IPS-20b (cell line): ENCODE measurements around the gene RHOBTB1.

Experiments
- H3K27ac ChIP-seq: one replicate; pipeline ENCODE4 v1.5.1; 2013; ENCODE audit warnings: low read length
- H3K27me3 ChIP-seq: 2 replicates; pipeline ENCODE4 v1.6.1; 2013; ENCODE audit warnings: mild to moderate bottlenecking, low read length, inconsistent platforms; ENCODE audit not compliant: insufficient read depth
- H3K36me3 ChIP-seq: 2 replicates; pipeline ENCODE4 v1.6.1; 2013; ENCODE audit warnings: low read depth, mild to moderate bottlenecking, inconsistent platforms, low read length, moderate library complexity; ENCODE audit not compliant: insufficient read depth
- H3K4me1 ChIP-seq: 2 replicates; pipeline ENCODE4 v1.6.1; 2013; ENCODE audit warnings: mild to moderate bottlenecking, control low read depth, inconsistent platforms, low read length, moderate library complexity; ENCODE audit not compliant: insufficient read depth
- H3K4me3 ChIP-seq: 2 replicates; pipeline ENCODE4 v1.5.1; 2013; ENCODE audit warnings: mild to moderate bottlenecking, low read length, inconsistent platforms
- H3K9ac ChIP-seq: 2 replicates; pipeline ENCODE4 v1.6.1; 2013; ENCODE audit warnings: low read depth, mild to moderate bottlenecking, inconsistent platforms, low read length, moderate library complexity
- H3K9me3 ChIP-seq: 2 replicates; pipeline ENCODE4 v1.6.1; 2013; ENCODE audit warnings: mild to moderate bottlenecking, low read depth, low read length, inconsistent platforms; ENCODE audit not compliant: insufficient read depth

RHOBTB1 gene

GRCh38 chr10:60827791-60828488 is 116.0 kb downstream of the RHOBTB1 start:
- Histone ChIP-seq H3K9me3 (no peaks in the 10 kb centered on the region), H3K27me3 (no peaks in the 10 kb centered on the region), H3K4me3 (no peak overlapping the region), H3K4me1 (no peaks in the 10 kb centered on the region), H3K27ac (no peak overlapping the region), H3K36me3 (no peaks in the 10 kb centered on the region), H3K9ac (no peak overlapping the region)

- no peaks in the 10 kb centered on the region for H3K36me3 ChIP-seq
- no peak overlapping the region for H3K9ac ChIP-seq
- no peaks in the 10 kb centered on the region for H3K27me3 ChIP-seq
- H3K4me3 ChIP-seq: no peak overlapping the region
- H3K9me3 ChIP-seq: no peaks in the 10 kb centered on the region
- no peak overlapping the region for H3K27ac ChIP-seq
- H3K4me1 ChIP-seq: 0 out of 2 replicates have a peak, but pooled peaks cover under 1% of the 10 kb centered on the region
Measured at GRCh38 chr10:60825520-60825919, 118.5 kb downstream of the RHOBTB1 start.

GRCh38 chr10:60823324-60823723 is 120.7 kb downstream of the RHOBTB1 start:
- 0 out of 2 replicates have a peak, but pooled peaks cover 3% of the 10 kb centered on the region for H3K4me1 ChIP-seq
- H3K36me3 ChIP-seq: no peaks in the 10 kb centered on the region
- H3K27ac ChIP-seq: no peak overlapping the region
- no peak overlapping the region for H3K9ac ChIP-seq
- H3K4me3 ChIP-seq: no peak overlapping the region
- H3K9me3 ChIP-seq: no peaks in the 10 kb centered on the region
- no peaks in the 10 kb centered on the region for H3K27me3 ChIP-seq

GRCh38 chr10:60822809-60823208 is 121.2 kb downstream of the RHOBTB1 start:
- H3K9me3 ChIP-seq: no peaks in the 10 kb centered on the region
- 0 out of 2 replicates have a peak, but pooled peaks cover 3% of the 10 kb centered on the region for H3K4me1 ChIP-seq
- no peaks in the 10 kb centered on the region for H3K36me3 ChIP-seq
- no peak overlapping the region for H3K27ac ChIP-seq
- no peak overlapping the region for H3K9ac ChIP-seq
- no peaks in the 10 kb centered on the region for H3K27me3 ChIP-seq
- no peak overlapping the region for H3K4me3 ChIP-seq

- H3K36me3 ChIP-seq: no peaks in the 10 kb centered on the region
- H3K27ac ChIP-seq: no peak overlapping the region
- H3K9me3 ChIP-seq: no peaks in the 10 kb centered on the region
- H3K9ac ChIP-seq: no peak overlapping the region
- no peaks in the 10 kb centered on the region for H3K27me3 ChIP-seq
- H3K4me3 ChIP-seq: no peak overlapping the region
- peaks cover 7% of the 10 kb centered on the region; the same call in 1 of the 2 replicates for H3K4me1 ChIP-seq
Measured at GRCh38 chr10:60821656-60822055, 122.3 kb downstream of the RHOBTB1 start.

GRCh38 chr10:60820093-60820754 is 123.8 kb downstream of the RHOBTB1 start:
- Histone ChIP-seq H3K4me1 (peaks cover 7% of the 10 kb centered on the region; the same call in 1 of the 2 replicates), H3K27me3 (no peaks in the 10 kb centered on the region), H3K9ac (no peak overlapping the region), H3K9me3 (no peaks in the 10 kb centered on the region), H3K27ac (no peak overlapping the region), H3K36me3 (no peaks in the 10 kb centered on the region), H3K4me3 (no peak overlapping the region)
